Prostate gland (tissue), 2 donors: ENCODE results near the gene PRR19.

Experiments
- POLR2AphosphoS5 ChIP-seq: sonication (generic); formaldehyde crosslinking; IDR thresholded peaks from one replicate; pipeline ENCODE4 v1.6.1; 2017; ENCODE audit warnings: antibody characterized with exemption
- TF ChIP-seq, protein P1 (sequence below), 4 experiments: fragments of 200-600 bp in 2 of 4; fragments of 450-650 bp in 2 of 4; sonication (generic) in 2 of 4; IDR thresholded peaks; 1 replicate in 3 of 4; 2 replicates in 1 of 4; pipeline ENCODE4 v1.5.1; 2016 to 2019; ENCODE audit warnings: antibody characterized with exemption in 4 of 4, mild to moderate bottlenecking in 2 of 4, moderate library complexity in 2 of 4

DNA sequence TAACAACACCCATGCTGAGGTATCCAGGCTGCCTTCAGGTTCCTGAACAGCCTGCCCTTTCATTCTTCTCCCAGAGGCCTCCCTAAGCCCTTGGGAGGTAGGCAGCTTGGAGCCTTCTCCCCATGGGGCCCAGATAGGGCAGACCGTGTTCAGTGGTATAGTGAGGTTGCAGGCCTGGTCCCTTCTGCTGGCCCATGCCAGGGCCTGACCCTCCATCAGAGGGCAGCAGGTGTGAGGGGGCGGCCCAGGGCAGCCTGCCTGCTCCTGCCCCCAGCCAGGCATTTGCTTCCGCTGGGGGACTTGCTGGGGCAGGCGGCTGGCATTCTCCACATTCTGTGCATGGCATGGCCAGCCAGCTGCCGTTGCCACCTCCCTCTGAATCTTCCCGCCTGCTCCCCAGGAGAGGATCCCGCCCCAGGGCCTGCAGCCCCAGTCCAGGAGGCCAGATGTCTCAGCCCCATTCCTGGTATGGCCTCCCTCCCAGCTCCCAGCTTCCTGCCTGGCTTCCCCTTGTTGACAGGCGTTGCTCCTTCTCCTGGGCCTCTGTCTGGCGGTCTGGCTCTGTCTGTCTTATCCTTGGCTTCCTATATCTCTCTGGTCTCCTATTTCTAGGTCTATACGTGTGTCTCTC is 24.0 kb upstream of the PRR19 start:
- TF ChIP-seq, protein P1, sequence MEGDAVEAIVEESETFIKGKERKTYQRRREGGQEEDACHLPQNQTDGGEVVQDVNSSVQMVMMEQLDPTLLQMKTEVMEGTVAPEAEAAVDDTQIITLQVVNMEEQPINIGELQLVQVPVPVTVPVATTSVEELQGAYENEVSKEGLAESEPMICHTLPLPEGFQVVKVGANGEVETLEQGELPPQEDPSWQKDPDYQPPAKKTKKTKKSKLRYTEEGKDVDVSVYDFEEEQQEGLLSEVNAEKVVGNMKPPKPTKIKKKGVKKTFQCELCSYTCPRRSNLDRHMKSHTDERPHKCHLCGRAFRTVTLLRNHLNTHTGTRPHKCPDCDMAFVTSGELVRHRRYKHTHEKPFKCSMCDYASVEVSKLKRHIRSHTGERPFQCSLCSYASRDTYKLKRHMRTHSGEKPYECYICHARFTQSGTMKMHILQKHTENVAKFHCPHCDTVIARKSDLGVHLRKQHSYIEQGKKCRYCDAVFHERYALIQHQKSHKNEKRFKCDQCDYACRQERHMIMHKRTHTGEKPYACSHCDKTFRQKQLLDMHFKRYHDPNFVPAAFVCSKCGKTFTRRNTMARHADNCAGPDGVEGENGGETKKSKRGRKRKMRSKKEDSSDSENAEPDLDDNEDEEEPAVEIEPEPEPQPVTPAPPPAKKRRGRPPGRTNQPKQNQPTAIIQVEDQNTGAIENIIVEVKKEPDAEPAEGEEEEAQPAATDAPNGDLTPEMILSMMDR (IDR thresholded peaks at IDR 0.05) = no peak
- peak; percentile 54 for TF ChIP-seq POLR2AphosphoS5
